H1 (cell line): Measurements from ENCODE around the gene CASZ1. TPM values are rescaled to one million over a fixed set of nuclear protein-coding genes. Genes with fewer than 3 reads are reported as not detected.

Experiments used
- CTCF ChIA-PET: fragments of 300-600 bp; sonication (Branson Sonifier 250); formaldehyde crosslinking; loops from one replicate; lab custom pipeline; 2021; ENCODE audit not compliant: partially characterized antibody; lab: Charles Lee
- POLR2A ChIA-PET: fragments of 300-600 bp; sonication (Branson Sonifier 250); formaldehyde crosslinking; loops from one replicate; lab custom pipeline; 2021; ENCODE audit warnings: inconsistent platforms; ENCODE audit not compliant: partially characterized antibody; lab: Charles Lee
- DNase-seq, 2 experiments: peaks; one replicate each; pipeline versions ENCODE4 v3.0.0 to v3.0.0-alpha.2; 2010 to 2022; ENCODE audit warnings: low spot score in 2 of 2, low read depth in 1 of 2, mixed read lengths in 1 of 2
- FAIRE-seq: peaks from 2 replicates; lab custom pipeline; 2011; peaks lifted over from hg19 to GRCh38; lab: Jason Lieb, UNC
- H2AFZ ChIP-seq: 2 replicates; pipeline ENCODE4 v1.8.1; 2012; ENCODE audit warnings: low read length, inconsistent platforms
- H2AK5ac ChIP-seq: 2 replicates; pipeline ENCODE4 v1.6.1; 2013; ENCODE audit warnings: low read depth, low read length
- H2BK120ac ChIP-seq: replicated peaks from 2 replicates; pipeline ENCODE3; 2013; ENCODE audit warnings: low read depth, low read length, inconsistent platforms
- H2BK12ac ChIP-seq: 2 replicates; pipeline ENCODE4 v1.6.1; 2013; ENCODE audit warnings: low read depth, low read length
- H2BK15ac ChIP-seq: 2 replicates; pipeline ENCODE4 v1.6.1; 2013; ENCODE audit warnings: low read length
- H2BK20ac ChIP-seq: 2 replicates; pipeline ENCODE4 v1.6.1; 2013; ENCODE audit warnings: low read length
- H2BK5ac ChIP-seq: 2 replicates; pipeline ENCODE4 v1.6.1; 2013; ENCODE audit warnings: low read depth, low read length
- H3K14ac ChIP-seq: 2 replicates; pipeline ENCODE4 v1.6.1; 2013; ENCODE audit warnings: inconsistent platforms; ENCODE audit not compliant: insufficient read length
- H3K18ac ChIP-seq: 2 replicates; pipeline ENCODE4 v1.6.1; 2013; ENCODE audit warnings: low read length; ENCODE audit errors: extremely low read depth
- H3K23ac ChIP-seq: 2 replicates; pipeline ENCODE4 v1.6.1; 2013; ENCODE audit warnings: inconsistent platforms; ENCODE audit not compliant: insufficient read length
- H3K23me2 ChIP-seq: 2 replicates; pipeline ENCODE4 v1.6.1; 2013; ENCODE audit warnings: low read depth, low read length
- H3K27ac ChIP-seq: 2 replicates; pipeline ENCODE4 v1.6.1; 2011; ENCODE audit warnings: low read depth, low read length, inconsistent platforms
- H3K27me3 ChIP-seq, 4 experiments: replicated peaks in 1 of 4; 1 replicate in 1 of 4; 2 replicates in 3 of 4; pipeline versions ENCODE4 v1.6.1 to v1.8.1; 2011 to 2013; ENCODE audit warnings: low read length in 3 of 4, mild to moderate bottlenecking in 3 of 4, inconsistent platforms in 2 of 4, mixed read lengths in 2 of 4, moderate library complexity in 1 of 4; ENCODE audit not compliant: control insufficient read depth in 3 of 4, insufficient read depth in 3 of 4; ENCODE audit errors: extremely low read depth in 1 of 4
- H3K36me3 ChIP-seq, 4 experiments: 2 replicates each; pipeline versions ENCODE4 v1.6.1 to v1.8.1; 2011 to 2013; ENCODE audit warnings: mild to moderate bottlenecking in 4 of 4, low read length in 3 of 4, moderate library complexity in 2 of 4, control low read depth in 1 of 4, inconsistent platforms in 1 of 4; ENCODE audit not compliant: insufficient read depth in 4 of 4, control insufficient read depth in 2 of 4
- H3K4ac ChIP-seq: replicated peaks from 2 replicates; pipeline ENCODE3; 2013; ENCODE audit warnings: low read length, low read depth, mixed read lengths, inconsistent platforms; ENCODE audit not compliant: insufficient read length
- H3K4me1 ChIP-seq, 4 experiments: replicated peaks in 1 of 4; 1 replicate in 1 of 4; 2 replicates in 3 of 4; pipeline versions ENCODE4 v1.6.1 to v1.8.1; 2011 to 2013; ENCODE audit warnings: low read length in 3 of 4, inconsistent platforms in 2 of 4, mixed read lengths in 1 of 4; ENCODE audit not compliant: insufficient read depth in 4 of 4, control insufficient read depth in 3 of 4
- H3K4me2 ChIP-seq, 2 experiments: 2 replicates each; pipeline versions ENCODE4 v1.6.1 to v1.8.1; 2011 to 2013; ENCODE audit warnings: low read depth in 2 of 2, low read length in 2 of 2, control low read depth in 1 of 2, inconsistent platforms in 1 of 2, mild to moderate bottlenecking in 1 of 2; ENCODE audit not compliant: insufficient read depth in 1 of 2
- H3K4me3 ChIP-seq, 4 experiments: fragments of 200-600, 300-600 bp in 1 of 4; sonication (generic), shearing (Covaris generic), sonication (Bioruptor Twin) in 1 of 4; 2 replicates each; pipeline versions ENCODE4 v1.5.1 to v1.8.1; 2011 to 2016; ENCODE audit warnings: low read length in 4 of 4, low read depth in 3 of 4, control low read depth in 2 of 4, inconsistent platforms in 2 of 4, mild to moderate bottlenecking in 2 of 4, mixed read lengths in 1 of 4, moderate library complexity in 1 of 4; ENCODE audit not compliant: insufficient read depth in 2 of 4; ENCODE audit errors: extremely low read depth in 1 of 4
- H3K56ac ChIP-seq: replicated peaks from 2 replicates; pipeline ENCODE3; 2013; ENCODE audit warnings: low read depth, mild to moderate bottlenecking, mixed read lengths, low read length, inconsistent platforms; ENCODE audit not compliant: insufficient read length
- H3K79me1 ChIP-seq: 2 replicates; pipeline ENCODE4 v1.6.1; 2013; ENCODE audit warnings: low read depth, low read length, control low read depth
- H3K79me2 ChIP-seq, 2 experiments: 2 replicates each; pipeline versions ENCODE4 v1.6.1 to v1.8.1; 2012 to 2013; ENCODE audit warnings: low read length in 2 of 2, mild to moderate bottlenecking in 2 of 2, inconsistent platforms in 1 of 2; ENCODE audit not compliant: insufficient read depth in 2 of 2, control insufficient read depth in 1 of 2
- H3K9ac ChIP-seq, 4 experiments: replicated peaks in 1 of 4; 1 replicate in 1 of 4; 2 replicates in 3 of 4; pipeline versions ENCODE4 v1.6.1 to v1.8.1; 2011 to 2013; ENCODE audit warnings: low read depth in 3 of 4, low read length in 3 of 4, control low read depth in 2 of 4, mild to moderate bottlenecking in 2 of 4, moderate library complexity in 2 of 4, inconsistent platforms in 1 of 4; ENCODE audit errors: extremely low read depth in 1 of 4
- H3K9me3 ChIP-seq, 2 experiments: 2 replicates each; pipeline versions ENCODE4 v1.6.1 to v1.8.1; 2012 to 2013; ENCODE audit warnings: mild to moderate bottlenecking in 2 of 2, moderate library complexity in 2 of 2, control low read depth in 1 of 2, inconsistent platforms in 1 of 2, low read depth in 1 of 2, low read length in 1 of 2, mixed read lengths in 1 of 2; ENCODE audit not compliant: insufficient read depth in 2 of 2
- H4K20me1 ChIP-seq, 2 experiments: replicated peaks in 1 of 2; 2 replicates each; pipeline versions ENCODE3 to v1.8.1; 2011 to 2013; ENCODE audit warnings: inconsistent platforms in 2 of 2, low read length in 2 of 2, mild to moderate bottlenecking in 1 of 2; ENCODE audit not compliant: insufficient read depth in 2 of 2, control insufficient read depth in 1 of 2
- H4K5ac ChIP-seq: 2 replicates; pipeline ENCODE4 v1.6.1; 2013; ENCODE audit warnings: low read length, low read depth, mixed read lengths, inconsistent platforms; ENCODE audit not compliant: insufficient read length
- H4K8ac ChIP-seq: 2 replicates; pipeline ENCODE4 v1.8.0; 2013; ENCODE audit warnings: mild to moderate bottlenecking, moderate library complexity, low read length, inconsistent platforms; ENCODE audit not compliant: insufficient read depth; ENCODE audit errors: extremely low read depth
- H4K91ac ChIP-seq: replicated peaks from 2 replicates; pipeline ENCODE3; 2013; ENCODE audit warnings: low read length, mixed read lengths, inconsistent platforms; ENCODE audit not compliant: insufficient read length
- ASH2L ChIP-seq: fragments of 200-600, 300-600 bp; sonication (generic); IDR thresholded peaks from one replicate; pipeline ENCODE4 v1.7.1; 2017; ENCODE audit warnings: low read length
- BACH1 ChIP-seq: IDR thresholded peaks from 2 replicates; pipeline ENCODE4 v1.6.1; 2012; ENCODE audit warnings: low read length, improper control_type of control experiment
- CREB1 ChIP-seq: IDR thresholded peaks from 2 replicates; pipeline ENCODE4 v1.6.1; 2012; ENCODE audit warnings: inconsistent platforms
- FOSL1 ChIP-seq: IDR thresholded peaks from 2 replicates; pipeline ENCODE4 v1.6.1; 2011; ENCODE audit warnings: mild to moderate bottlenecking, low read depth, low read length, moderate library complexity; ENCODE audit not compliant: insufficient read depth
- GABPA ChIP-seq: IDR thresholded peaks from 2 replicates; pipeline ENCODE4 v1.6.1; 2011; ENCODE audit warnings: mild to moderate bottlenecking, low read length, moderate library complexity, borderline replicate concordance; ENCODE audit not compliant: insufficient read depth
- NANOG ChIP-seq: IDR thresholded peaks from 2 replicates; pipeline ENCODE4 v1.6.1; 2011; ENCODE audit warnings: low read length, low read depth, mild to moderate bottlenecking, inconsistent platforms; ENCODE audit not compliant: insufficient read depth, poor library complexity, severe bottlenecking
- PHF8 ChIP-seq: fragments of 200-600 bp; sonication (generic); conservative IDR thresholded peaks from 2 replicates; pipeline ENCODE4 v1.7.1; 2012; ENCODE audit warnings: low read depth, mild to moderate bottlenecking, inconsistent platforms, low read length, moderate library complexity
- SAP30 ChIP-seq: fragments of 300-600 bp; sonication (generic); IDR thresholded peaks from 2 replicates; pipeline ENCODE4 v1.7.1; 2012; ENCODE audit warnings: low read length, moderate library complexity, mild to moderate bottlenecking, inconsistent platforms; ENCODE audit not compliant: insufficient read depth, insufficient replicate concordance
- TAF7 ChIP-seq: optimal IDR thresholded peaks from 2 replicates; pipeline ENCODE3; 2011; ENCODE audit warnings: low read depth, mild to moderate bottlenecking, inconsistent platforms, low read length, moderate library complexity, borderline replicate concordance
- TEAD4 ChIP-seq: IDR thresholded peaks from 2 replicates; pipeline ENCODE4 v1.6.1; 2012; ENCODE audit warnings: low read depth, low read length, inconsistent platforms, mixed read lengths
- YY1 ChIP-seq: IDR thresholded peaks from 2 replicates; pipeline ENCODE4 v1.6.1; 2011; ENCODE audit warnings: low read depth, mild to moderate bottlenecking, low read length
- WGBS, 2 experiments: shearing (Covaris generic) in 1 of 2; methylation state at CpG; one replicate each; pipeline versions ENCODE4 v1.1.6 to v1.1.7; 2013 to 2015; ENCODE audit warnings: low lambda C conversion rate in 2 of 2, mixed read lengths in 2 of 2, inconsistent platforms in 1 of 2, low coverage in 1 of 2, missing lambda C conversion rate in 1 of 2; ENCODE audit not compliant: insufficient replicate concordance in 2 of 2, insufficient coverage in 1 of 2, insufficient read length in 1 of 2; ENCODE audit errors: extremely low coverage in 1 of 2, missing lambda C conversion rate in 1 of 2; 5-methylcytosine and 5-hydroxymethylcytosine counted together
- polyA plus RNA-seq, 7 experiments: library from polyadenylated mRNA; depleted of rRNA in 3 of 7; stranded (reverse) in 5 of 7; unstranded in 2 of 7; fragments of >200 nt in 5 of 7; fragments of 200-250 nt in 2 of 7; gene quantifications; 1 replicate in 5 of 7; 2 replicates in 1 of 7; 4 replicates in 1 of 7; pipeline versions ENCODE4 v1.2.1 to v1.2.3, GENCODE V29; 2011 to 2013; ENCODE audit warnings: missing spikeins in 2 of 7, mixed read lengths in 2 of 7
- total RNA-seq: library from RNA; stranded (reverse); fragmentation: NEBNext Ultra II Directional; extraction: Animal tissue kit (Norgen Biotek cat#: 25700); gene quantifications from 2 replicates; pipeline ENCODE4 v1.2.1, GENCODE V29; 2021

Gene CASZ1
- total and polyA plus RNA-seq, 2 of the 8 experiments (the other 6 are each of a cell fraction or from before 2014, with no cell fraction given), result 4.4 to 7.7 TPM

GRCh38 chr1:10704368-10704882 is 92.0 kb downstream of the CASZ1 start:
- H3K23me2 ChIP-seq, result peaks cover 4% of the 10 kb centered on the region; the same call in 1 of the 2 replicates
- peak overlapping the region; percentile 96 for H3K18ac ChIP-seq
- peak overlapping the region; percentile 87 for H4K8ac ChIP-seq
- H3K4me1 ChIP-seq, result peaks cover 5 to 25% (median 18%) of the 10 kb centered on the region in 4 experiments
- peak overlapping the region; percentile 97; the same call in 1 of the 2 replicates for H2BK12ac ChIP-seq
- H2BK15ac ChIP-seq, result 0 out of 2 replicates have a peak overlapping the region, but pooled peaks have one; percentile 53
- H3K4me2 ChIP-seq, result peak overlapping the region; percentile 54 to 78
- peak overlapping the region; percentile 63 for H4K5ac ChIP-seq
- no peak overlapping the region for H2BK120ac ChIP-seq
- H2BK20ac ChIP-seq, result peak overlapping the region; percentile 99; the same call in 1 of the 2 replicates
- H3K27me3 ChIP-seq, result peaks cover 0 to 10% (median 4%) of the 10 kb centered on the region in 4 experiments; a peak in 2 of 7 replicates
- H3K27ac ChIP-seq, result peak overlapping the region; percentile 26; the same call in 1 of the 2 replicates
- H2BK5ac ChIP-seq, result peak overlapping the region; percentile 81; the same call in 1 of the 2 replicates
- H3K23ac ChIP-seq, result no peak overlapping the region
- peak overlapping the region; percentile 1 to 52 (median 30); a peak in 7 of 8 replicates for H3K4me3 ChIP-seq
- peak overlapping the region in 3 of 4 experiments; percentile 57 to 63 (median 58); a peak in 5 of 7 replicates for H3K9ac ChIP-seq
- 0 out of 2 replicates have a peak overlapping the region, but pooled peaks have one; percentile 7 for H2AFZ ChIP-seq
- FAIRE-seq, result no peak
- no peak overlapping the region for H3K56ac ChIP-seq
- H4K91ac ChIP-seq, result peak overlapping the region; percentile 94
- H3K14ac ChIP-seq, result no peak overlapping the region
- no peaks in the 10 kb centered on the region for H3K79me2 ChIP-seq
- 2% methylated on average over 35 of the region's 44 CpGs; no CpG with 5 or more reads in 1 of the 2 experiments for WGBS, 2 experiments
- peak overlapping the region; percentile 57 for H3K4ac ChIP-seq
- 0 out of 2 replicates have a peak overlapping the region, but pooled peaks have one; percentile 75 for H2AK5ac ChIP-seq
- no peaks in the 10 kb centered on the region for H4K20me1 ChIP-seq
- H3K9me3 ChIP-seq, result no peaks in the 10 kb centered on the region
- POLR2A ChIA-PET, result interaction anchor here (1.0 to 2.4 kb wide), 5 partner anchors 9 to 110 kb away, joined by 3 to 9 read pairs (median 3); no protein-coding TSS in a partner anchor
- CTCF ChIA-PET, result interaction anchor here (1.2 to 1.3 kb wide), 2 partner anchors 12 to 94 kb away, joined by 3 to 4 read pairs; no protein-coding TSS in a partner anchor
- no peaks in the 10 kb centered on the region for H3K36me3 ChIP-seq
- DNase-seq, result peak; percentile 34 to 86
- no peaks in the 10 kb centered on the region for H3K79me1 ChIP-seq
- TF ChIP-seq NANOG, result no peak
- TF ChIP-seq TAF7, result no peak
- no peak for TF ChIP-seq FOSL1
- TF ChIP-seq GABPA, result peak; percentile 34; the same call in 1 of the 2 replicates
- no peak for TF ChIP-seq SAP30
- peak; percentile 69 for TF ChIP-seq CREB1
- TF ChIP-seq TEAD4, result 0 out of 2 replicates have a peak, but pooled peaks have one; percentile 16
- TF ChIP-seq BACH1, result peak; percentile 55; the same call in 1 of the 2 replicates
- no peak; the same call in 1 of the 2 replicates for TF ChIP-seq YY1
- 0 out of 2 replicates have a peak, but pooled peaks have one; percentile 40 for TF ChIP-seq PHF8
- TF ChIP-seq ASH2L, result peak; percentile 84
